HG03025 (cell line): Measurements from ENCODE around the gene PODXL.
"Not testable (repeated sequence)": the region's sequence is repeated elsewhere in the genome, so short reads cannot be mapped to it uniquely, and the experiment has no call there.

Experiments used
- ATAC-seq: cut with Tn5 transposase; IDR thresholded peaks from one replicate; pipeline ENCODE4 v1.9.1; 2021; ENCODE audit warnings: mild to moderate bottlenecking, moderate library complexity; ENCODE audit not compliant: unreplicated experiment, low FRiP score

PODXL gene

GRCh38 chr7:131513245-131514061 lies 43.0 kb downstream of the PODXL start:
- peak; percentile 61 for ATAC-seq

GRCh38 chr7:131511774-131512535 lies 44.5 kb downstream of the PODXL start:
- no peak for ATAC-seq

DNA sequence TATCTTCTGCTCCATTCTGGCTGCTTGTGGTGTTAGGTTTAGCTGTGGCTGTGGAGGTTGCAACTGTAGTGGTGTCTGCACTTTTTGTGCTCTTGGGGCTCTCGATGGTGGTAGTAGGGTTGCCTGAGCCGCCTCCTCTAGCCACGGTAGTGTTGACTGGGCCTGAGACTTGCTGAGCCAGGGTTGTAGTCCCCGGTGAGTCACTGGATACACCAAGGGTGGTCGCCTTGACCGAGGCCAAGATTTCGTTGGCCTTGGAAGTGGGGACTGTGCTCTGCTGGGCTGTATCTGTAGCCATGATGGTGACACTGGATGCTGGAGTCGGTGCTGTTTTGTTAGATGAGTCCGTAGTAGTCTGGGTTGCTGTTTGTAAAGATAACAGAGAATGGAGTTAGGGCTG lies 45.4 kb downstream of the PODXL start:
- ATAC-seq, result no peak

DNA sequence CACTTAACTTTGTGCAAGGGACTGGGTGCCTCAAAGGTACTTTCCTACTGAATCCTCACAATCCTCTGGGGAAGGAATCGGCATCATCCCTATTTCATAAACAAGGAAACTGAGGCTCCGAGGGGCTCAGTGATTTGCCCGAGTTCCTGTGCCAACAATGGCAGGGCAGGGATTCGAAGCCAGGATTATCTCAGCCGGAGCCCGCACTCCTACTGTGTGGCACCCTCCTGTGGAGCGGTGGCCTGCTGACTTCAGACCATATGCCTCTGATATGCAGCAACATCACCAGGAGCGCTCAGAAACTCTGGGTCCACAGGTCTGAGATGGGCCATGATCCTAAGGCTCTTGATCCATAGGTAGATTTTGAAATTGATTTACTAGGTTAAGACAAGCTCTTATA lies 46.6 kb downstream of the PODXL start:
- no peak for ATAC-seq

DNA sequence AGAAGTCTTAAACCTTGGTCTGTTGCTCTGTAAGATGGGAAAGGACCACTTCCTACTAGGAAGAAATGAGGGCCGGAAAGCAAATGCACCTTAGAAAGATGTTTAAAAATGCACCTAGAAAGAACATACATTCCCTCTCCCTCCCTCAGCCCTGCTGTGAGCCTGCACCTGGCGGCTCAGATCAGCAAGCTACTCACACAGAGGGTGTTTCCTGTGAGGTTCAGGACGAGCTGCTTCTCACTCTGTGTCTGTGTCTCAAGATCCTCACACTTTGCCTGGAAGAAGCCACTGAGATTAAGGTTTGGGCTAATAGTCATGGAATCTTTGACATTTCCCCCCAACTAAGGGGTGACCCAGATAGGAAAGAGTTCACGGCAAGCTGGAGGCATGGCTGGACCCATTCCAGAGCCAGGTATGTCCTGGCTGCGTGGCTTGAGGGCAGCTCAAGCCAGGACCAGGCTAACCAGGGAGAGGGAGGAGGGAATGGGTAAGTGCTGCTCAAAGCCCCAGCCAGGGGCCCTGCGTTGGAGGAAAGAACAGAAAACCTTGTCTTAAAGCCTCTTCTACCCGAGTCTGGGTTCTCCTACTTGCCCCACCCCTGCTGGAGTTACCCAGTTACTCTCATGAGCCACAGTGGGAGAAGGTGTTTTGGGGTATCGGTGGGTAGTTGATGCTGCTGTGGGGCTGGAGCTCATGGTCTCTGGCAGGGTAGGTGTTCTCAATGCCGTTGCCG lies 47.5 kb downstream of the PODXL start:
- no peak for ATAC-seq

DNA sequence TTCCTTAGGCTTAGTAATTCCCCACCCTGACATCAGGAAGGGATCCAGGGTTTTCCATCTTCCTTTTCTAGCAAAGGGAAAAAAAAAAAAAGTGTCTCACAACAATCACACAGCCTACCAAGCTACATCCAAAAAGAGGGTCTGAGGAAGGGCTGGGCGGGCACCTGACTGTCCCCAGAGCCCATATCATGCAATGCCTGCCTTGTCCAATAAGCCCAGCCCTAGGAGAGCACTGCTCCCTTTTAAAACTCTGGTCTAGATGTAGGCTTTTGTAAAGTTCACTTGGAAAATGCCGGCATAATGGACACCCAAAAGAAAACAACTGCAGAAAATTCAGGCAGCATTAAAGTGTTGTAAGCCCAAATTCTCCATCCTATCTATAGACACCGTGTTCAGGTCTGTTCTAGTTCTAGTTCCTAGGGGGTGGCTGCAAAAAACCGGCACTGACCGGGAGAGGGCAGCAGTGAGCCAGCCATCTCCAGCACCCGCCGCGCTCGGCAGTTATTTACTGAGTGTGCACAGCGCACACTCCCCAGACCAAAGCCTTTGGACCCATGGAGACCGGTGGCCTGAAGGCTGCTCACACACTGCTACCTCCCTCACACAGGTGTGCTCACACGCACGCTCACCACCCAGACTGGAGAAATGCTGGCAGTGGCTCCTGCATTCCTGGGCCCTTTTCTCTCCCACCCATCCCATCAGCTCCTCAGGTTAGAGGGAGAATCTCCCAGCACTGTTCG lies 48.7 kb downstream of the PODXL start:
- peak; percentile 71 for ATAC-seq

- ATAC-seq, result no peak
These were observed 49.8 kb downstream of the PODXL start for GRCh38 chr7:131506597-131506996.

DNA sequence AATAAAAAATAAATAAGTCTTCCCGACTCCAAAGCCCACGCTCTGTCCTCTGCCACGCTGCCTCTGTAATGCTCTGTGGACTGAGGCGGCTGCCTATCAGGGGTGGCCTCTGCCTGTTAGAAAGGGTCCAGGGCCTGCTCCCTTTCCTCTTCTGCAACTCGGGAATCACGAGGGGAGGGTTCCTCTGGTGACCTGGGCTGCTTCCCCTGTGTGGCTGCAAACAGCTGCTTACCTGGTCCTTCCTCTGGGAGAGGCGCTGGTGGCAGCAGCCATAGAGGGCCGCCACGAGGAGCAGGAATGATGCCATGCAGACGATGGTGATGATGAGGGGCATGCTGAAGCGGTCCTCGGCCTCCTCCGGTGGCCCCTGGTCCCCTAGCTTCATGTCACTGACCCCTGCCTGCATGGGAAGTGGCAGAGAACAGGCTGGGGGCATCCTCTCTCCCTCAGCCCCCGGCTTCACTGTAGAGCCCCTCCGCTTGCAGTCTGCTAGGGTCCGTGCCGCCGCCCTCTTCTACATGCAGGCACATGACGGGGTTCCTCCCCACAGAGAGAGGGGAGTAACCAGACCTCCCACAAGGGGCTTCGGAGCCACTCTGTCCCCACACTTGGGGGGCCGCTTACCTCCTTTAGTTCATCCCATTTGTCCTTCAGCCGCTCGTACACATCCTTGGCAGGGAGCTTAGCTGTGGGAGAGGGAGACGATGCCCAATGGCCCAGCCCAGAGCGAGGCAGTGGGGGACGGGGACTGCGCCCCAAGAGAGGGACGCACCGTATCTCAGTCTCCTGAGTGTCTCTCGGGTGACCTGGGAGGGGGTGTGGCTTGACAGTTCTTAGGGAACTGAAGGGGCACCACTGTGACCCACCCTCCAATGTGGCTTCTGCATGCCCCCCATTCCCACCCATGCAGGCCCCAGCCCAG lies 50.5 kb downstream of the PODXL start:
- ATAC-seq, result no peak

GRCh38 chr7:131505037-131505620 lies 51.3 kb downstream of the PODXL start:
- ATAC-seq, result not testable (repeated sequence)

- ATAC-seq, result no peak
These were observed 52.1 kb downstream of the PODXL start for GRCh38 chr7:131504157-131504899.

DNA sequence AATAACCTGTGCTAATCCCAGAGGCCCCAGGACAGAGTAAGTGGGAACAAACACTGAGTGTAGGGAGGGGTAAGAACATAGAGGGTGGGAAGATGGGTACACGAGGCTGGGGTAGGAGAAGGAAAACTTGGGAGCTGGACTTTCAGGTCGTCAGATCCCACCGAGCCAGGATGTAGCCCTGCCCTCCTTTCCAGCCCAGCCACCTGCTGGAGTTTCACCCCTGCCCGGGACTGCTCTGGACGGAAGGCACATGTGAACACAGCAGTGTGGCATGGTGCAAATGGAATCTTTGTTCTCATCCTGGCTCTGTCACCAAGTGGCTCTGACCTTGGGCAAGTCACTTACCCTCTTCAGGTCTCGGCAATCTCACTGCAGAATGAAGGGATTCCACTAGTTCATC lies 52.8 kb downstream of the PODXL start:
- no peak for ATAC-seq

- no peak for ATAC-seq
These were observed 53.5 kb downstream of the PODXL start for GRCh38 chr7:131502810-131503508.

DNA sequence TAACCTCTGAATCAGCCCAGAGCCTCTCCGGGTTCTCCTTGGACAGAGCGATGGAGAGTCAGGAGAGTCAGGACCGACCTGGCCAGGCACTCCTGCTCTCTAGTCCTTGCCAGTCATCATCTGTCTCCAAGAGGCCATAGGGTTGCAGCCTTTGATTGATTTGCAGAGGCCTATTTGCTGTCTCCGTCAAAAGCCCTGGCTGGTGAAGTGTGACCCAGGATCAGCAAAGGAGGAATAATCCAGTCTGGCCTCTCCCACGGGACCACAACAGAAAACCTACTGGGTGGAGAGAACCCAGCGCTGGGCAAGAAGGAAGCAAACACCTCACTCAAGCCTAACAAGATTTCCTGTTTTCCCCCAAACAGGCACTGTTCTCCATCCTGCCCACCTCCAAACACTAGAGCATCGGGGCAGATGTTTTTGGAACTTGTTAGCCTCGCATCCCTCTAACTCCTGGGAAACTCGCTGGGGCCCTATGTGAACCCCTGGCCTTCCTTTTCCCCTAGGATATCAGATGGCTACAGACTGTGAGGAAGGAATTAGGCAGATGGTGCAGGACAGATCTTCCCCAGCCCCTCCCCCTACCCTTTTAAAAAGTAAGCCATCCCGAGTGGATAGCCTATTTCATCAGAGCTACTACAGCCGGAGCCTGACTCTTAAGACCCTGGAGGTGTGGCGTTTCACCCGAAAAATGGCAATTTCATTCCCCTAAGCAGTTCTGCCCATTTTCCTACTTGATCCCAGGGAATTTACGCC lies 54.3 kb downstream of the PODXL start:
- no peak for ATAC-seq

GRCh38 chr7:131501422-131501821 lies 55.0 kb downstream of the PODXL start:
- peak; percentile 67 for ATAC-seq

- ATAC-seq, result no peak
These were observed 56.1 kb downstream of the PODXL start for GRCh38 chr7:131500357-131500756.

DNA sequence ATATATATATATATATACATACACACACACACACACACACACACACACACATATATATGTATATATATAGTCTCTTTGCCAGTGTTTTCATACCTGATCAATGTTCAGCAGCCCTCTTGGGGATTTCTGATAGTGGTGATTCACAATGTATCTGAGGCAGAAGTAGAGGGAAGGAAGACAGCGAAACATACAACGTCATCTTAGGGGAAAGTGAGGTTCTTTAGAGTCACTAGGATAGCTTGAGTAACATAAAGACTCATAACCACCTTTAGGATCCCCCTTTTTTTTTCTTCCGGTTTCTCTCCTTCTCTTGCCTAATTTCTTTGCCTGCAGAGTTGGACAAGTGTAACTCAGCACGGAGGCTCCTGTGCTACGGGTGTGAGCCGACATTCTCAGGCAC lies 56.6 kb downstream of the PODXL start:
- ATAC-seq, result no peak

- no peak for ATAC-seq
These were observed 58.1 kb downstream of the PODXL start for GRCh38 chr7:131498237-131498885.
